PC-3 (cell line): Measurements from ENCODE around the gene ARFGEF2. TPM values are rescaled to one million over a fixed set of nuclear protein-coding genes. Genes with fewer than 3 reads are reported as not detected.
A peak's percentile ranks its signal among the peaks of the same experiment; 100 is the strongest.

Experiments
- ATAC-seq: fragments of 200-7000 bp; cut with Tn5 transposase; 2 replicates; pipeline ENCODE4 v1.9.1; 2020; ENCODE audit warnings: mild to moderate bottlenecking, moderate library complexity
- BruUV-seq: library from RNA; stranded (reverse); fragments of 400-500 nt; replicated peaks from 2 replicates; lab custom pipeline; 2021; lab: Mats Ljungman, UMichigan
- CTCF ChIA-PET: fragments of 300-600 bp; sonication (Branson Sonifier 250); formaldehyde crosslinking; loops from one replicate; lab custom pipeline; 2022; ENCODE audit warnings: antibody characterized with exemption; lab: Charles Lee
- POLR2A ChIA-PET: fragments of 300-600 bp; sonication (Branson Sonifier 250); formaldehyde crosslinking; loops from one replicate; lab custom pipeline; 2022; ENCODE audit warnings: antibody characterized with exemption; ENCODE audit not compliant: unreplicated experiment; lab: Charles Lee
- DNase-seq: peaks from one replicate; pipeline ENCODE4 v3.0.0-alpha.2; 2015
- H2AFZ ChIP-seq: fragments of 300-600 bp; sonication (generic); 2 replicates; pipeline ENCODE4 v1.6.0; 2016; ENCODE audit warnings: antibody characterized with exemption, low read length
- H3F3A ChIP-seq: fragments of 300-600 bp; sonication (generic); one replicate; pipeline ENCODE4 v1.6.0; 2017; ENCODE audit warnings: antibody characterized with exemption, low read length, control low read depth, mild to moderate bottlenecking; ENCODE audit not compliant: unreplicated experiment
- H3K27ac ChIP-seq: fragments of 300-600 bp; sonication (generic); 2 replicates; pipeline ENCODE4 v1.5.1; 2016; ENCODE audit warnings: mild to moderate bottlenecking, low read length
- H3K27me3 ChIP-seq: fragments of 300-600 bp; sonication (generic); 2 replicates; pipeline ENCODE4 v1.6.1; 2016; ENCODE audit warnings: low read length, mixed read lengths
- H3K36me3 ChIP-seq: fragments of 300-600 bp; sonication (generic); 2 replicates; pipeline ENCODE4 v1.6.1; 2016; ENCODE audit warnings: low read depth, mixed run types, low read length, mixed read lengths
- H3K4me1 ChIP-seq: fragments of 300-600 bp; sonication (generic); 2 replicates; pipeline ENCODE4 v1.5.1; 2016; ENCODE audit warnings: low read length; ENCODE audit not compliant: insufficient read depth
- H3K4me2 ChIP-seq: fragments of 300-600 bp; sonication (generic); 2 replicates; pipeline ENCODE4 v1.6.0; 2016; ENCODE audit warnings: low read length
- H3K4me3 ChIP-seq: fragments of 300-600 bp; sonication (generic); 2 replicates; pipeline ENCODE4 v1.5.1; 2016; ENCODE audit warnings: mild to moderate bottlenecking, low read length, mixed read lengths
- H3K79me2 ChIP-seq: fragments of 300-600 bp; sonication (generic); 2 replicates; pipeline ENCODE4 v1.6.1; 2017; ENCODE audit warnings: low read length, mixed read lengths
- H3K9ac ChIP-seq: fragments of 300-600 bp; sonication (generic); 2 replicates; pipeline ENCODE4 v1.6.0; 2016; ENCODE audit warnings: mild to moderate bottlenecking, low read length
- H3K9me2 ChIP-seq: fragments of 300-600 bp; sonication (generic); replicated peaks from 2 replicates; pipeline ENCODE4 v1.6.1; 2016; ENCODE audit warnings: mixed run types, low read length, mixed read lengths
- H3K9me3 ChIP-seq: fragments of 300-600 bp; sonication (generic); 2 replicates; pipeline ENCODE4 v1.6.1; 2016; ENCODE audit warnings: low read length, mixed read lengths
- H4K20me1 ChIP-seq: fragments of 300-600 bp; sonication (generic); 2 replicates; pipeline ENCODE4 v1.6.1; 2016; ENCODE audit warnings: low read length, mixed read lengths
- EZH2 ChIP-seq: fragments of 300-600 bp; sonication (generic); IDR thresholded peaks from one replicate; pipeline ENCODE4 v1.6.1; 2017; ENCODE audit warnings: antibody characterized with exemption, mild to moderate bottlenecking, low read length; ENCODE audit not compliant: unreplicated experiment
- EZH2phosphoT487 ChIP-seq: fragments of 300-600 bp; sonication (generic); IDR thresholded peaks from 2 replicates; pipeline ENCODE4 v1.6.1; 2018; ENCODE audit warnings: mild to moderate bottlenecking, antibody characterized with exemption, low read length, borderline replicate concordance
- intact Hi-C: fragments of 100-400 bp; cut with micrococcal nuclease; formaldehyde crosslinking; loops from 2 replicates; pipeline ENCODE4 v1.9.0; 2023
- total RNA-seq: library from RNA; depleted of rRNA; stranded (reverse); fragments of >200 nt; gene quantifications from 2 replicates; pipeline ENCODE4 v1.2.3, GENCODE V29; 2014
- TF ChIP-seq, protein P1 (sequence below): fragments of 300-600 bp; sonication (generic); conservative IDR thresholded peaks from 2 replicates; pipeline ENCODE4 v1.5.1; 2017; ENCODE audit warnings: antibody characterized with exemption, low read depth, mild to moderate bottlenecking, low read length

ARFGEF2 gene
- total RNA-seq, 1 experiment from 2014 or later, result 33.5 TPM

DNA sequence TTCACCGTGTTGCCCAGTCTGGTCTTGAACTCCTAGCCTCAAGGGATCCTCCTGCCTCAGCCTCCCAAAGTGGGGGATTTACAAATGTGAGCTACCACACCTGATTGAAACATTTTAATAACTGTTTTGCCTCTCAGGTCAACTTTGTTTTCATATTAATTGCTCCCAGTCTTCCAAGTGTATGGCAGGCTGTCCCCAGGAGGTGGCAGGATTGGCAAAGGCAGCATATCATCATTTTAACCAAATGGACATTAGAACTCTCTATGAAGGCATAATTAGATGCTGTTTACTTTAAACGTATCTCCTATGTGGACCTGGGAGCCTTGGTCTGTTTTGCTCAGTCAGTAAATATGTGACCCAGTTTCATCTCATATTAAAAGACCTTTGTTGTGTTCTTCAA is 65.4 kb downstream of the ARFGEF2 start:
- Histone ChIP-seq H3K27ac (no peak overlapping the region), H3K79me2 (no peaks in the 10 kb centered on the region), H3K9me3 (no peaks in the 10 kb centered on the region), H4K20me1 (no peaks in the 10 kb centered on the region), H3K4me3 (no peak overlapping the region), H3K4me1 (peaks cover 22% of the 10 kb centered on the region), H3K27me3 (no peaks in the 10 kb centered on the region), H3K9me2 (no peaks in the 10 kb centered on the region), H3K4me2 (no peak overlapping the region), H3F3A (peaks cover 17% of the 10 kb centered on the region), H2AFZ (no peak overlapping the region), H3K9ac (no peak overlapping the region), H3K36me3 (peaks cover 74% of the 10 kb centered on the region)
- no TSS peak for BruUV-seq
- DNase-seq (peak; percentile 49), ATAC-seq (no peak)
- ChIA-PET CTCF (no interaction called here), POLR2A (no interaction called here)
- intact Hi-C loops, result no loop called here
- TF ChIP-seq EZH2 (no peak), EZH2phosphoT487 (no peak)
- TF ChIP-seq, protein P1, sequence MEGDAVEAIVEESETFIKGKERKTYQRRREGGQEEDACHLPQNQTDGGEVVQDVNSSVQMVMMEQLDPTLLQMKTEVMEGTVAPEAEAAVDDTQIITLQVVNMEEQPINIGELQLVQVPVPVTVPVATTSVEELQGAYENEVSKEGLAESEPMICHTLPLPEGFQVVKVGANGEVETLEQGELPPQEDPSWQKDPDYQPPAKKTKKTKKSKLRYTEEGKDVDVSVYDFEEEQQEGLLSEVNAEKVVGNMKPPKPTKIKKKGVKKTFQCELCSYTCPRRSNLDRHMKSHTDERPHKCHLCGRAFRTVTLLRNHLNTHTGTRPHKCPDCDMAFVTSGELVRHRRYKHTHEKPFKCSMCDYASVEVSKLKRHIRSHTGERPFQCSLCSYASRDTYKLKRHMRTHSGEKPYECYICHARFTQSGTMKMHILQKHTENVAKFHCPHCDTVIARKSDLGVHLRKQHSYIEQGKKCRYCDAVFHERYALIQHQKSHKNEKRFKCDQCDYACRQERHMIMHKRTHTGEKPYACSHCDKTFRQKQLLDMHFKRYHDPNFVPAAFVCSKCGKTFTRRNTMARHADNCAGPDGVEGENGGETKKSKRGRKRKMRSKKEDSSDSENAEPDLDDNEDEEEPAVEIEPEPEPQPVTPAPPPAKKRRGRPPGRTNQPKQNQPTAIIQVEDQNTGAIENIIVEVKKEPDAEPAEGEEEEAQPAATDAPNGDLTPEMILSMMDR, result peak; percentile 79

DNA sequence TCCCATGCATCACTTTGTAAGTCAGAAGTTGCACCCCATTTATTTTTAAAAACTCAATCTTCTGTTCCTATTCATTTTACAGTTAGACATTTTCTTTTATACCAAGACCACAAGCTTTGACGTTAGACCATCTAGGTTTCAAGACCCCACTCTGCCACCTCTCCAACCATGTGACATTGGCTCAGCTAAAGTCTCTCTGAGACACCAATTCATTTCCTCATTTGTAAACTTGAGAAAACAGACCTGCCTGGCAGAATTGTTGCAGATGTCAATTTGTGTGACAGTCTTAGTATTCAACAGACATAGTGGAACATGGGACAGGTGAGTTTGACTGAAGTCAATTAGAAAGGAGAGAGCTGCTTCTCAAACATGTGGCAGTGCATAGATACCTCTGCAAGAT is 69.0 kb downstream of the ARFGEF2 start:
- no peak overlapping the region for H3K4me3 ChIP-seq
- H4K20me1 ChIP-seq, result no peaks in the 10 kb centered on the region
- H3K9me3 ChIP-seq, result no peaks in the 10 kb centered on the region
- no peak overlapping the region for H3K4me2 ChIP-seq
- H3K9me2 ChIP-seq, result no peaks in the 10 kb centered on the region
- no peak overlapping the region for H2AFZ ChIP-seq
- H3K79me2 ChIP-seq, result no peaks in the 10 kb centered on the region
- H3K9ac ChIP-seq, result no peak overlapping the region
- H3K27me3 ChIP-seq, result no peaks in the 10 kb centered on the region
- DNase-seq (no peak), ATAC-seq (no peak)
- TSS peak; percentile 10 for BruUV-seq
- no peaks in the 10 kb centered on the region for H3F3A ChIP-seq
- intact Hi-C loops, result no loop called here
- H3K4me1 ChIP-seq, result no peaks in the 10 kb centered on the region
- no peak overlapping the region for H3K27ac ChIP-seq
- ChIA-PET POLR2A (no interaction called here), CTCF (no interaction called here)
- H3K36me3 ChIP-seq, result peaks cover 84% of the 10 kb centered on the region
- TF ChIP-seq, protein P1, result no peak
- TF ChIP-seq EZH2phosphoT487, result no peak
- no peak for TF ChIP-seq EZH2

DNA sequence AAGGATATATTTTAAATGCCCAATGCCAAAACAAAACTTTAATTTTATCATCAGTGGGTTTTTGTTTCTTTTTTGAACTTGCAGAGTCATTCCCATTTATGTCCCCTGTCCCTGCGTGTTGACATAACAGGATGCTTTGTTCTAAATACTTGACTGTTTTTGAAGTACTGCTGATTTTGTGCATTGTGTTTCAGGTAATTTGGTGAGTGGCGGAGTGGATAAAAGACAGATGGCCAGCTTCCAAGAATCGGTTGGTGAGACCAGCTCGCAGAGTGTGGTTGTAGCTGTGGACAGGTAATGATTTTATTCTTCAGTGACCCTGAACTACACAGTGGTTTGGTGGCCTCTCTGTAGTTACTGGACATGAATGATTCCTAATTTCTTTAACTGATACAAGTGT is 74.1 kb downstream of the ARFGEF2 start:
- ChIA-PET CTCF (no interaction called here), POLR2A (no interaction called here)
- BruUV-seq, result no TSS peak
- H3K4me2 ChIP-seq, result no peak overlapping the region
- intact Hi-C loops, result no loop called here
- H3K9me2 ChIP-seq, result no peaks in the 10 kb centered on the region
- H3K4me1 ChIP-seq, result no peaks in the 10 kb centered on the region
- no peaks in the 10 kb centered on the region for H4K20me1 ChIP-seq
- ATAC-seq, result no peak
- no peak overlapping the region for H3K4me3 ChIP-seq
- no peaks in the 10 kb centered on the region for H3K27me3 ChIP-seq
- no peaks in the 10 kb centered on the region for H3F3A ChIP-seq
- H3K9me3 ChIP-seq, result no peaks in the 10 kb centered on the region
- TF ChIP-seq, protein P1, result no peak
- TF ChIP-seq EZH2 (no peak), EZH2phosphoT487 (no peak)
- no peak overlapping the region for H3K27ac ChIP-seq
- peaks cover 78% of the 10 kb centered on the region for H3K36me3 ChIP-seq
- H2AFZ ChIP-seq, result no peak overlapping the region
- H3K79me2 ChIP-seq, result no peaks in the 10 kb centered on the region
- H3K9ac ChIP-seq, result no peak overlapping the region
- DNase-seq, result no peak
